Breast epithelium (tissue), 3 donors: ENCODE measurements around the gene IL10.

ENCODE experiments used
- POLR2A ChIP-seq: fragments of 450-650 bp; IDR thresholded peaks from one replicate; pipeline ENCODE4 v1.6.1; 2016; ENCODE audit warnings: antibody characterized with exemption, mild to moderate bottlenecking, moderate library complexity
- POLR2AphosphoS5 ChIP-seq, 3 donors: sonication (generic); formaldehyde crosslinking; IDR thresholded peaks; one replicate each; pipeline ENCODE4 v1.6.1; 2017; ENCODE audit warnings: antibody characterized with exemption in 3 of 3
- TF ChIP-seq, protein P1 (sequence below), 3 donors: fragments of 450-650 bp; IDR thresholded peaks; one replicate each; pipeline ENCODE4 v1.5.1; 2016 to 2017; ENCODE audit warnings: antibody characterized with exemption in 3 of 3, mild to moderate bottlenecking in 3 of 3, moderate library complexity in 3 of 3

GRCh38 chr1:206717674-206717989, 54.7 kb downstream of the IL10 start:
- TF ChIP-seq, protein P1, sequence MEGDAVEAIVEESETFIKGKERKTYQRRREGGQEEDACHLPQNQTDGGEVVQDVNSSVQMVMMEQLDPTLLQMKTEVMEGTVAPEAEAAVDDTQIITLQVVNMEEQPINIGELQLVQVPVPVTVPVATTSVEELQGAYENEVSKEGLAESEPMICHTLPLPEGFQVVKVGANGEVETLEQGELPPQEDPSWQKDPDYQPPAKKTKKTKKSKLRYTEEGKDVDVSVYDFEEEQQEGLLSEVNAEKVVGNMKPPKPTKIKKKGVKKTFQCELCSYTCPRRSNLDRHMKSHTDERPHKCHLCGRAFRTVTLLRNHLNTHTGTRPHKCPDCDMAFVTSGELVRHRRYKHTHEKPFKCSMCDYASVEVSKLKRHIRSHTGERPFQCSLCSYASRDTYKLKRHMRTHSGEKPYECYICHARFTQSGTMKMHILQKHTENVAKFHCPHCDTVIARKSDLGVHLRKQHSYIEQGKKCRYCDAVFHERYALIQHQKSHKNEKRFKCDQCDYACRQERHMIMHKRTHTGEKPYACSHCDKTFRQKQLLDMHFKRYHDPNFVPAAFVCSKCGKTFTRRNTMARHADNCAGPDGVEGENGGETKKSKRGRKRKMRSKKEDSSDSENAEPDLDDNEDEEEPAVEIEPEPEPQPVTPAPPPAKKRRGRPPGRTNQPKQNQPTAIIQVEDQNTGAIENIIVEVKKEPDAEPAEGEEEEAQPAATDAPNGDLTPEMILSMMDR (IDR thresholded peaks at IDR 0.05), result no peak
- TF ChIP-seq POLR2A (no peak), POLR2AphosphoS5 (IDR thresholded peaks at IDR 0.05) (no peak)
